HepG2 (cell line): Measurements from ENCODE around the gene RCCD1. TPM values are rescaled to one million over a fixed set of nuclear protein-coding genes. Genes with fewer than 3 reads are reported as not detected.

ENCODE experiments used
- ATAC-seq: fragments of 200-7000 bp; cut with Tn5 transposase; 3 replicates; pipeline ENCODE4 v1.9.1; 2020; ENCODE audit warnings: mild to moderate bottlenecking, moderate library complexity
- BruUV-seq: library from RNA; stranded (reverse); fragments of 400-500 nt; replicated peaks from 2 replicates; lab custom pipeline; 2021; lab: Mats Ljungman, UMichigan
- CTCF ChIA-PET: fragments of 300-600 bp; formaldehyde crosslinking; extraction: SDS; loops from one replicate; lab custom pipeline; 2021; ENCODE audit warnings: low total read pairs, inconsistent platforms, low intra/inter-chr PET ratio; lab: Yijun Ruan, JAX
- POLR2A ChIA-PET: fragments of 350-600 bp; sonication (Branson Sonifier 250); formaldehyde crosslinking; loops from one replicate; lab custom pipeline; 2020; ENCODE audit warnings: antibody characterized with exemption, inconsistent platforms; lab: Yijun Ruan, JAX
- DNase-seq: peaks from one replicate; pipeline ENCODE4 v3.0.0-alpha.2; 2015; ENCODE audit warnings: low spot score
- FAIRE-seq: peaks from 3 replicates; lab custom pipeline; 2011; peaks lifted over from hg19 to GRCh38; lab: Jason Lieb, UNC
- H2AFZ ChIP-seq: one replicate; pipeline ENCODE4 v1.6.1; 2011; ENCODE audit warnings: low read length, inconsistent platforms
- H3K27ac ChIP-seq: fragments of 300-600 bp; 3 replicates; pipeline ENCODE4 v1.8.0; 2011; ENCODE audit warnings: mixed run types, mild to moderate bottlenecking, mixed read lengths, low read length, inconsistent platforms; ENCODE audit not compliant: insufficient read depth; ENCODE audit errors: extremely low read length
- H3K27me3 ChIP-seq, 2 experiments: fragments of 200-600 bp in 1 of 2; 2 replicates in 1 of 2; 3 replicates in 1 of 2; pipeline versions ENCODE4 v1.6.0 to v1.8.0; 2011; ENCODE audit warnings: low read length in 2 of 2, mild to moderate bottlenecking in 2 of 2, moderate library complexity in 2 of 2, inconsistent platforms in 1 of 2; ENCODE audit not compliant: insufficient read depth in 2 of 2, control insufficient read depth in 1 of 2
- H3K36me3 ChIP-seq, 2 experiments: fragments of 200-600 bp in 1 of 2; replicated peaks in 1 of 2; 2 replicates in 1 of 2; 3 replicates in 1 of 2; pipeline versions ENCODE4 v1.5.1 to v1.8.0; 2011; ENCODE audit warnings: low read length in 2 of 2, inconsistent platforms in 1 of 2; ENCODE audit not compliant: insufficient read depth in 2 of 2, control insufficient read depth in 1 of 2
- H3K4me1 ChIP-seq: 2 replicates; pipeline ENCODE4 v1.5.1; 2012; ENCODE audit warnings: low read length, inconsistent platforms; ENCODE audit not compliant: insufficient read depth
- H3K4me2 ChIP-seq: 2 replicates; pipeline ENCODE4 v1.6.0; 2011; ENCODE audit warnings: low read depth, low read length, inconsistent platforms
- H3K4me3 ChIP-seq, 3 experiments: fragments of 200-600 bp in 1 of 3; sonication (generic), shearing (Covaris generic) in 1 of 3; replicated peaks in 1 of 3; 2 replicates each; pipeline ENCODE4 v1.5.1; 2011 to 2016; ENCODE audit warnings: low read length in 3 of 3, inconsistent platforms in 2 of 3, low read depth in 2 of 3, mild to moderate bottlenecking in 2 of 3, control low read depth in 1 of 3, mixed read lengths in 1 of 3; ENCODE audit not compliant: insufficient read depth in 1 of 3
- H3K79me2 ChIP-seq: one replicate; pipeline ENCODE4 v1.6.1; 2011; ENCODE audit warnings: low read length, inconsistent platforms; ENCODE audit not compliant: insufficient read depth
- H3K9ac ChIP-seq: 2 replicates; pipeline ENCODE4 v1.6.0; 2011; ENCODE audit warnings: mild to moderate bottlenecking, low read depth, low read length, inconsistent platforms; ENCODE audit not compliant: insufficient read depth
- H3K9me3 ChIP-seq: 2 replicates; pipeline ENCODE4 v1.5.1; 2012; ENCODE audit warnings: mild to moderate bottlenecking, low read length
- H4K20me1 ChIP-seq: 2 replicates; pipeline ENCODE4 v1.6.0; 2011; ENCODE audit warnings: inconsistent platforms, mild to moderate bottlenecking, low read length, moderate library complexity; ENCODE audit not compliant: insufficient read depth
- CCDC6 ChIP-seq: sonication (generic); formaldehyde crosslinking; IDR thresholded peaks from 2 replicates; pipeline ENCODE4 v1.8.1; 2022; ENCODE audit warnings: mild to moderate bottlenecking, missing genetic modification reagents, moderate library complexity
- FOXP1 ChIP-seq, 2 experiments: fragments of 450-650 bp in 1 of 2; IDR thresholded peaks; 2 replicates each; pipeline ENCODE4 v1.6.1; 2017 to 2018; ENCODE audit warnings: antibody characterized with exemption in 1 of 2
- NFYB ChIP-seq: sonication (generic); formaldehyde crosslinking; IDR thresholded peaks from 2 replicates; pipeline ENCODE4 v1.4.0; 2020; ENCODE audit warnings: missing genetic modification reagents
- RBFOX2 ChIP-seq: fragments of 200-400 bp; formaldehyde crosslinking; IDR thresholded peaks from 2 replicates; pipeline ENCODE4 v1.6.1; 2017; ENCODE audit warnings: low read depth, mild to moderate bottlenecking, low read length
- ZFP36L2 ChIP-seq: sonication (generic); formaldehyde crosslinking; IDR thresholded peaks from 2 replicates; pipeline ENCODE4 v1.4.0; 2020; ENCODE audit warnings: missing genetic modification reagents
- ZFYVE20 ChIP-seq: sonication (generic); formaldehyde crosslinking; IDR thresholded peaks from 2 replicates; pipeline ENCODE4 v1.8.0; 2023; ENCODE audit warnings: low read depth, mild to moderate bottlenecking, moderate library complexity, missing genetic modification reagents, borderline replicate concordance
- ZNF543 ChIP-seq: sonication (generic); formaldehyde crosslinking; IDR thresholded peaks from 2 replicates; pipeline ENCODE4 v1.4.0; 2020; ENCODE audit warnings: mild to moderate bottlenecking, missing genetic modification reagents
- ZNF790 ChIP-seq: sonication (generic); formaldehyde crosslinking; IDR thresholded peaks from 2 replicates; pipeline ENCODE4 v1.8.0; 2022; ENCODE audit warnings: missing genetic modification reagents, mild to moderate bottlenecking, borderline replicate concordance
- WGBS: methylation state at CpG from one replicate; pipeline ENCODE4 v1.1.6; 2017; ENCODE audit warnings: low lambda C conversion rate; 5-methylcytosine and 5-hydroxymethylcytosine counted together
- in situ Hi-C: cut with HindIII; loops from 2 replicates; pipeline ENCODE4 v1.10.0; 2017; ENCODE audit warnings: low pct_unique_long_range_greater_than_20kb; ENCODE audit not compliant: extremely low pct_ligation_motif_present
- intact Hi-C: fragments of 100-400 bp; cut with micrococcal nuclease; formaldehyde crosslinking; loops from one replicate; pipeline ENCODE4 v1.10.0; 2022; ENCODE audit not compliant: unreplicated experiment
- polyA plus RNA-seq, 8 experiments: library from polyadenylated mRNA; depleted of rRNA in 3 of 8; stranded (reverse) in 7 of 8; unstranded in 1 of 8; fragments of >200 nt; fragmentation: Illumina TruSeq in 4 of 8; extraction: Trizol in 4 of 8; gene quantifications; 2 replicates each; pipeline versions ENCODE4 v1.2.1 to v1.2.3, GENCODE V29; 2011 to 2016; ENCODE audit warnings: low read depth in 4 of 8, missing spikeins in 1 of 8, mixed read lengths in 1 of 8; ENCODE audit not compliant: insufficient read depth in 1 of 8
- total RNA-seq, 5 experiments: library from RNA; depleted of rRNA; stranded (reverse); fragments of >200 nt; fragmentation: Illumina TruSeq; extraction: Trizol; gene quantifications; 2 replicates each; pipeline ENCODE4 v1.2.3, GENCODE V29; 2016; ENCODE audit warnings: low read depth in 1 of 5
- TF ChIP-seq, protein P1 (sequence below): sonication (generic); formaldehyde crosslinking; IDR thresholded peaks from 2 replicates; pipeline ENCODE4 v1.4.0; 2020; ENCODE audit warnings: missing genetic modification reagents
- TF ChIP-seq, protein P2 (sequence below): sonication (generic); formaldehyde crosslinking; IDR thresholded peaks from 2 replicates; pipeline ENCODE4 v1.4.0; 2020; ENCODE audit warnings: missing genetic modification reagents

Gene RCCD1
- total and polyA plus RNA-seq, 2 of the 13 experiments (the other 11 are each of a cell fraction or from before 2014, with no cell fraction given) = 14.1 to 15.1 TPM

DNA sequence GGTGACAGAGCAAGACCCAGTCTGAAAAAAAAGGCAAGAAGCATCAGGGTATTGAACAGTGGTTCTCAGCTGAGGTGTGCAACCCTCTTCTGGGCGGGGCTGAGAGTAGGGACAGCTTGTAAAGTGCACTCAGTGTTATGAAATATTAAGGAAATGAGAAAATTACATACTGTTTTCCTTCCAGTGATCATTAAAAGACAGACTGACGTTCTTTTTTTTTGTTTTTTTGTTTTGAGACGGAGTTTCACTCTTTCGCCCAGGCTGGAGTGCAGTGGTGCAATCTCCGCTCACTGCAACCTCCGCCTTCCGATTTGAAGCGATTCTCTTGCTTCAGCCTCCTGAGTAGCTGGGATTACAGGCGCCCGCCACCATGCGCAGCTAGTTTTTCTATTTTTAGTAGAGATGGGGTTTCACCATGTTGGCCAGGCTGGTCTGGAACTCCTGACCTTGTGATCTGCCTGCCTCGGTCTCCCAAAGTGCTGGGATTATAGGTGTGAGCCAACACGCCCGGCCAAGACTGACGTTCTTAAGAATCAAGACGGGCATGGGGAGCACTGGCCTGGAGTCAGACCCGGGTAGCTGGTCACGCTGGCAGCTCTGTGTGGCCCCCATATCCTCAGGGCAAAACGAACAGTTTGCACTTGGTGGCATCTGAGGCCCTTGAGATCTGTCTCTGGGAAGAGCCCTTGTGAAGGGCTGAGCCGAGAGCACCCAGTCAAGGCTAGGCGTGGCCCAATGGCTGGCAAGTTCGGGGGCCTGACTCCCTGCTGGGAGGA lies 40.2 kb upstream of the RCCD1 start (continued):
- TF ChIP-seq, protein P1, sequence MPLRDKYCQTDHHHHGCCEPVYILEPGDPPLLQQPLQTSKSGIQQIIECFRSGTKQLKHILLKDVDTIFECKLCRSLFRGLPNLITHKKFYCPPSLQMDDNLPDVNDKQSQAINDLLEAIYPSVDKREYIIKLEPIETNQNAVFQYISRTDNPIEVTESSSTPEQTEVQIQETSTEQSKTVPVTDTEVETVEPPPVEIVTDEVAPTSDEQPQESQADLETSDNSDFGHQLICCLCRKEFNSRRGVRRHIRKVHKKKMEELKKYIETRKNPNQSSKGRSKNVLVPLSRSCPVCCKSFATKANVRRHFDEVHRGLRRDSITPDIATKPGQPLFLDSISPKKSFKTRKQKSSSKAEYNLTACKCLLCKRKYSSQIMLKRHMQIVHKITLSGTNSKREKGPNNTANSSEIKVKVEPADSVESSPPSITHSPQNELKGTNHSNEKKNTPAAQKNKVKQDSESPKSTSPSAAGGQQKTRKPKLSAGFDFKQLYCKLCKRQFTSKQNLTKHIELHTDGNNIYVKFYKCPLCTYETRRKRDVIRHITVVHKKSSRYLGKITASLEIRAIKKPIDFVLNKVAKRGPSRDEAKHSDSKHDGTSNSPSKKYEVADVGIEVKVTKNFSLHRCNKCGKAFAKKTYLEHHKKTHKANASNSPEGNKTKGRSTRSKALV (CRISPR knock-in tag) = no peak
- no peak for TF ChIP-seq ZNF543
- no peak for TF ChIP-seq ZNF790 (CRISPR knock-in tag)
- no peak for TF ChIP-seq NFYB (CRISPR knock-in tag)
- no peak for TF ChIP-seq RBFOX2
- TF ChIP-seq, all 625 proteins: peak for 0

DNA sequence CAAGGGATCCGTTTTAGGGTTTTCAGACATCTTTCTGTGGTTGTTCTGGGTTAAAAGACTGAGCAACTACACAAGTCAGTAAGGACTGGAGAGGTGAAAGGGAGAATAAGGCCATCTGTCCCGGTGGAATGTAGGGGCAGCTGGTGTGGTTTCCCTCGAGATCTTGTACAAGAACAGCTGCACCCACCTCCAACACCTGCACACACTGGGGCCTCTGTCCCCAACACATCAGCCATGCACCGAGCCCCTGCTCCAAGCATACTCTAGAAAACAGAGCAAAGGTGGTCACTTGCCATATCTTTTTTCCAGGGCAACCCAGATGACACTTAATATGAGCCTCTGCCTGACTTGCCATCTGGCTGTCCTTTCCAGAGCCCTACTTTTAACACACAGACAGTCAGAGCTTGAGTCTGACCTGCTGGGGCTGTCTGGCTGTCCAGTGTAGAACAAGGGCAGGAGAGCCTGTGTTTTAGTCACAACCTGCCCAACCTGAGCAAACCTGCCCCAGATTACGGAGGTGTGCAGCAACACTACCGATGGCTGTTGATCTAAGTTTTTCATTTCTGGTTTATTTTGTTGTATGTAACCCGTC lies 39.4 kb upstream of the RCCD1 start:
- 93% methylated on average over 6 of the region's 7 CpGs for WGBS
- intact Hi-C loops = no loop called here
- H3K4me3 ChIP-seq = no peak overlapping the region
- ATAC-seq = no peak
- no peak overlapping the region for H2AFZ ChIP-seq
- in situ Hi-C loops = no loop called here
- DNase-seq = no peak
- no peak overlapping the region for H3K4me2 ChIP-seq
- peaks cover 40 to 83% of the 10 kb centered on the region in 2 experiments; a peak in 4 of 5 replicates for H3K36me3 ChIP-seq
- no TSS peak for BruUV-seq
- H3K27ac ChIP-seq = no peak overlapping the region
- POLR2A ChIA-PET = no interaction called here
- H3K9me3 ChIP-seq = no peaks in the 10 kb centered on the region
- CTCF ChIA-PET = no interaction called here
- H4K20me1 ChIP-seq = no peaks in the 10 kb centered on the region
- H3K79me2 ChIP-seq = no peaks in the 10 kb centered on the region
- H3K4me1 ChIP-seq = no peaks in the 10 kb centered on the region
- no peak overlapping the region for H3K9ac ChIP-seq
- H3K27me3 ChIP-seq = no peaks in the 10 kb centered on the region
- no peak for FAIRE-seq
- TF ChIP-seq ZFYVE20 (no peak), FOXP1 (IDR thresholded peaks at IDR 0.05) (no peak), FOXP1 (CRISPR knock-in tag; IDR thresholded peaks at IDR 0.05) (no peak), CCDC6 (CRISPR knock-in tag) (no peak), ZFP36L2 (no peak)
- TF ChIP-seq, protein P2, sequence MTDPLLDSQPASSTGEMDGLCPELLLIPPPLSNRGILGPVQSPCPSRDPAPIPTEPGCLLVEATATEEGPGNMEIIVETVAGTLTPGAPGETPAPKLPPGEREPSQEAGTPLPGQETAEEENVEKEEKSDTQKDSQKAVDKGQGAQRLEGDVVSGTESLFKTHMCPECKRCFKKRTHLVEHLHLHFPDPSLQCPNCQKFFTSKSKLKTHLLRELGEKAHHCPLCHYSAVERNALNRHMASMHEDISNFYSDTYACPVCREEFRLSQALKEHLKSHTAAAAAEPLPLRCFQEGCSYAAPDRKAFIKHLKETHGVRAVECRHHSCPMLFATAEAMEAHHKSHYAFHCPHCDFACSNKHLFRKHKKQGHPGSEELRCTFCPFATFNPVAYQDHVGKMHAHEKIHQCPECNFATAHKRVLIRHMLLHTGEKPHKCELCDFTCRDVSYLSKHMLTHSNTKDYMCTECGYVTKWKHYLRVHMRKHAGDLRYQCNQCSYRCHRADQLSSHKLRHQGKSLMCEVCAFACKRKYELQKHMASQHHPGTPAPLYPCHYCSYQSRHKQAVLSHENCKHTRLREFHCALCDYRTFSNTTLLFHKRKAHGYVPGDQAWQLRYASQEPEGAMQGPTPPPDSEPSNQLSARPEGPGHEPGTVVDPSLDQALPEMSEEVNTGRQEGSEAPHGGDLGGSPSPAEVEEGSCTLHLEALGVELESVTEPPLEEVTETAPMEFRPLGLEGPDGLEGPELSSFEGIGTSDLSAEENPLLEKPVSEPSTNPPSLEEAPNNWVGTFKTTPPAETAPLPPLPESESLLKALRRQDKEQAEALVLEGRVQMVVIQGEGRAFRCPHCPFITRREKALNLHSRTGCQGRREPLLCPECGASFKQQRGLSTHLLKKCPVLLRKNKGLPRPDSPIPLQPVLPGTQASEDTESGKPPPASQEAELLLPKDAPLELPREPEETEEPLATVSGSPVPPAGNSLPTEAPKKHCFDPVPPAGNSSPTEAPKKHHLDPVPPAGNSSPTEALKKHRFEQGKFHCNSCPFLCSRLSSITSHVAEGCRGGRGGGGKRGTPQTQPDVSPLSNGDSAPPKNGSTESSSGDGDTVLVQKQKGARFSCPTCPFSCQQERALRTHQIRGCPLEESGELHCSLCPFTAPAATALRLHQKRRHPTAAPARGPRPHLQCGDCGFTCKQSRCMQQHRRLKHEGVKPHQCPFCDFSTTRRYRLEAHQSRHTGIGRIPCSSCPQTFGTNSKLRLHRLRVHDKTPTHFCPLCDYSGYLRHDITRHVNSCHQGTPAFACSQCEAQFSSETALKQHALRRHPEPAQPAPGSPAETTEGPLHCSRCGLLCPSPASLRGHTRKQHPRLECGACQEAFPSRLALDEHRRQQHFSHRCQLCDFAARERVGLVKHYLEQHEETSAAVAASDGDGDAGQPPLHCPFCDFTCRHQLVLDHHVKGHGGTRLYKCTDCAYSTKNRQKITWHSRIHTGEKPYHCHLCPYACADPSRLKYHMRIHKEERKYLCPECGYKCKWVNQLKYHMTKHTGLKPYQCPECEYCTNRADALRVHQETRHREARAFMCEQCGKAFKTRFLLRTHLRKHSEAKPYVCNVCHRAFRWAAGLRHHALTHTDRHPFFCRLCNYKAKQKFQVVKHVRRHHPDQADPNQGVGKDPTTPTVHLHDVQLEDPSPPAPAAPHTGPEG (CRISPR knock-in tag) = no peak
